ENCODE results near the gene ATF7IP.

DNA sequence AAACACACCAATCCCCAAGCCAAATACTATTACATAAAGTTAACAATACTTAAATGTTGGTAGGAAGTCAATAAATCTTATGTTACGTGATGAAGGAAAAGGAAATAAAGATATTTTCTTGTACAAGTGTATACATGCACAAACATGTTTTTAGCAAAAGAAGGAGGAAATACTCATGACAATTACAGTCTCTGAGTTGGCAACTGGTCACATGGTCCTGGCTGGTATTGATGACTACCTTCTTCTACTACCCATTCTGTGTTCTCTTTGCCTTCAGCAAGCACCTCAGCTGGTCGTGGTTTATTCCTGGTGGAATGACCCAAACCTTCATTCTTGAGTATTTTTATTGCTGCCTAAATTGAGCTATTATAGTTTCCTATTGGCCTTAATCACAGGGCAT lies 117.4 kb downstream of the ATF7IP start:
- TF ChIP-seq, protein P1, sequence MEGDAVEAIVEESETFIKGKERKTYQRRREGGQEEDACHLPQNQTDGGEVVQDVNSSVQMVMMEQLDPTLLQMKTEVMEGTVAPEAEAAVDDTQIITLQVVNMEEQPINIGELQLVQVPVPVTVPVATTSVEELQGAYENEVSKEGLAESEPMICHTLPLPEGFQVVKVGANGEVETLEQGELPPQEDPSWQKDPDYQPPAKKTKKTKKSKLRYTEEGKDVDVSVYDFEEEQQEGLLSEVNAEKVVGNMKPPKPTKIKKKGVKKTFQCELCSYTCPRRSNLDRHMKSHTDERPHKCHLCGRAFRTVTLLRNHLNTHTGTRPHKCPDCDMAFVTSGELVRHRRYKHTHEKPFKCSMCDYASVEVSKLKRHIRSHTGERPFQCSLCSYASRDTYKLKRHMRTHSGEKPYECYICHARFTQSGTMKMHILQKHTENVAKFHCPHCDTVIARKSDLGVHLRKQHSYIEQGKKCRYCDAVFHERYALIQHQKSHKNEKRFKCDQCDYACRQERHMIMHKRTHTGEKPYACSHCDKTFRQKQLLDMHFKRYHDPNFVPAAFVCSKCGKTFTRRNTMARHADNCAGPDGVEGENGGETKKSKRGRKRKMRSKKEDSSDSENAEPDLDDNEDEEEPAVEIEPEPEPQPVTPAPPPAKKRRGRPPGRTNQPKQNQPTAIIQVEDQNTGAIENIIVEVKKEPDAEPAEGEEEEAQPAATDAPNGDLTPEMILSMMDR (conservative IDR thresholded peaks at IDR 0.05; ENCODE audit: low read depth, low read length), result no peak
- TF ChIP-seq EZH2 (IDR thresholded peaks at IDR 0.05; ENCODE audit: borderline replicate concordance, low read depth, low read length, poor library complexity, severe bottlenecking), result no peak

Data from A673 (cell line).